Activated T-helper 1 cell treated with anti-CD3 and anti-CD28 coated beads, Interleukin-2, amount 50 U/mL, for 16 hours (primary cell): Measurements from ENCODE around the gene PDE3A.

Source experiments
- DNase-seq, 2 donors: peaks; one replicate each; pipeline ENCODE4 v3.0.0-alpha.2; 2020; ENCODE audit warnings: low read depth in 1 of 2, low spot score in 1 of 2

Gene PDE3A

DNA sequence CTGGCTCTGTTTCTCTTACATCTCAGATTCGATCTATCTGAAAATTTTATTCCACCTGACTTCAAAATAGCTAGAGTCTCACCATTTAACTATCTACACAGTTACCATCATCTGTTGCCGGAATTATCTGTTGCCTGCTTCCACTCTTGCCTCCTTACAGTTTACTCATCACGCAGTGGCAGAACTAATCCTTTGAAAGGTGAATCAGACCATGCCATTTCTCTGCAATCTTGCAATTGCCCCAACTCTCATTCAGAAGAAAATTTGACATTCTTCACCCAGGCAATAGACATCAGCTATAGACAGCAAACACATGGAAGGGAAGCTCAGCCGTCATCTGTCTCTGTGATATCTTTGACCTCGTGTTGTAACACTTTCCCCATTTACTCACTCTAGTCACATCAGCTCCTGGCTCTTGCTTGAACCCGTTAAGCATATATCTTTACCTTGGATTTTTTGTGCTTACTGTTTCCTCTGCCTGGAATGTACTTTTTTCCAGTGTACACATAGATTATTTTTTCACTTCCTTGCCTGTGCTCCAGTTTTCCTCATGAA is 85.5 kb downstream of the PDE3A start:
- no peak for DNase-seq

DNA sequence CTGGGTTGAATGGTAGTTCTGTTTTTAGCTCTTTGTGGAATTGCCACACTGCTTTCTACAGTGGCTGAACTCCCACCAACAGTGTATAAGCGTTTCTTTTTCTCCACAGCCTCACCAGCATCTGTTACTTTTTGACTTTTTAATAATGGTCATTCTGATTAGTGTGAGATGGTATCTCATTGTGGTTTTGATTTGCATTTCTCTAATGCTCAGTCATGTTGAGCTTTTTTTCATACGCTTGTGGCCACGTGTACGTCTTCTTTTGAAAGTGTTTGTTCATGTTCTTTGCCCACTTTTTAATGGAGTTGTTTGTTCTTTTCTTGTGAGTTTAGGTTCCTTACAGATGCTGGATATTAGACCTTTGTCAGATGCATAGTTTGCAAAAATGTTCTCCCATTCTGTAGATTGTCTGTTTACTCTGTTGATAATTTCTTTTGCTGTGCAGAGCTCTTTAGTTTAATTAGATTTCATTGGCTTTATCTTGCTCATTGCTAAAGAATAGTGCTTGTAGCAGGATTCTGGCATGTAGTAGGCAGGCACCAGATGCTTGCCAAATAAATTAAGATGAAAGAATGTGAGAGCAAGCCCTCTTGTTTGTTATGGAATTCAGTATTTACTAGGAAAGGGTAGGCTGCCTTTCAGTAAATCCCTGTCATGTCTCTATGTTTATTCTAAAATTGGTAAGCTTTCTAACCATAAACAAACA is 86.8 kb downstream of the PDE3A start:
- DNase-seq, result no peak

DNA sequence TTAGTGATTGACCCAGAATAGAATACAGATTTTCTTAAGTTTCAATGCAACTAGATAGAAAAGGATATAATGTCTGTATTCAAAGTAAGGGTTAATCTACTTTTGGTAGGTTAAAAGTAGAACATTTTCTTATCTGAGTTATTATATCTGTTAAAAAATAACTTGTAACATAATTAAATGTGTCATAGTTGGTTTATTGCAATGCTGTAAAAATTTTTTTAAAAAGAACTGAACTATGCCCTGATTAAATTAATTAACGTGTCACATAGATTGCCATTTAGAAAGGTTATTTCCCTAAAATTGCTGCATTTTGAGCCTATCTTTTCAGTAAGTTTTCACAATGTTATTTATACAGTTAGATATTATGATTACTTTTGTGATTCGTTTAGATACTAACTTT is 89.2 kb downstream of the PDE3A start:
- DNase-seq, result no peak

DNA sequence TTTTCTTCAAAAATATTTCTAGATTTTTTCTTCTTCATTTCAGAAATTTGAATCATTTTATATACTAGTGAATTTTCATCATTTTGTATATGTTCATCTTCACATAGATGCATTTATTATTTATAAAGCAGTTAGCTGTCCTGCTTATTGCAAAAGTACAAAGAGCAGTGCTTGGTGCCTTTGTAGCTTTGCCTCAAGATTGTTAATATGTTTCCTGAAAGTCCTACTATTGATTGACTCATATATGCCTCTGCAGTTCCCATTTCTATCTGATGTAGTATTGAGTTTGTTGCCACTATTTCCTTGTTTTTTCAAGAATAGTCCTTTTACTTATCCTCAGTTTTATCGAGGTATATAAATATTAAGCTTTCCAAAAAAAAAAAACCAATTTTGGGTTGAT is 89.7 kb downstream of the PDE3A start:
- DNase-seq, result no peak

GRCh38 chr12:20459920-20460319 is 91.6 kb downstream of the PDE3A start:
- DNase-seq, result no peak

- DNase-seq, result no peak
Measured at GRCh38 chr12:20460956-20461355, 92.6 kb downstream of the PDE3A start.

DNA sequence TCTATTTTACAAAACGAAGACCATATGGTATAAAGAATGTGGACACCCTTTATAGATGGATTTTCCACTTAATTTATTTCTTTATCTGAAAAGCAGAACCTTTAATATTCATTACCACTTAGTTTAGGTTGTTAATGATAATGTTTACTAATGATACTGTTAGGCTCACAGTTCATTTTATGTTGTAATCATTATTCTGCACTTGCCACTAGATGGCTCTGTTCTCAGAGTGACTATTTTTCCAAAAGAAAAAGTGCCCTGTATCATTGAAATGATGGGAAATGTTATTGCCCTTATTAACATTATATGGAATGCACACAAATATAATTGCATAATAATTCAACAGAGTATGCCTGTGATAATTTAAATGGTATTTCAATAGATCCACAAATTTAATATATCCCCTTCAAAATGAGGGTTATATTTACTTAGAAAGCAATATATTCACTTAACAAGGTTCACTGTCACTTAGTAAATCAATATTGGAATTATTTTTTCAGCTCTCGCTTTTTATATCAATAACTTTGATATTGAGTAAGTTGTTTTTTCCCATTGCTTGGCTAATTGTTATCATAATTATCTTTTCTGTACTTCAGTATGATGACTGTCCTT is 95.7 kb downstream of the PDE3A start:
- DNase-seq, result no peak

- no peak for DNase-seq
Measured at GRCh38 chr12:20469300-20469699, 101.0 kb downstream of the PDE3A start.

DNA sequence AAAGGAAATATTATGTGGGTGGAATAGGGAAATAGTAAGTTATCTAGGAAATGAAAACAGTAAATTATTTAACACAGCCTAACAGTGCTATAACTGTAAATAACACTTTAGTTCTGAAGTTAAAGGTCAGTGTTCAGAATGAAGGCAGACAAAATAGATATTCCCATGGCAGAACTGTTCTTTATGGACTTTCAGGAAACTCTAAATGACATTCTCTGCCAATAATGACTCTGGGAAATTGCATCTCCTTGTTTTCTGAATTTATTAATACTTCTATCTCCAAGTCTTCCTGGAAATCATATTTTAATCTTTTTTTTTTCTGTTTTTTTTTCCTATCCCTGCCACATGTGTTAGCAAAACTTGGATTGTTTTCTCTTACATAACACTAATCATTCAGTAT is 101.4 kb downstream of the PDE3A start:
- DNase-seq, result no peak

- DNase-seq, result no peak
Measured at GRCh38 chr12:20472102-20472782, 103.9 kb downstream of the PDE3A start.

GRCh38 chr12:20473133-20473532 is 104.8 kb downstream of the PDE3A start:
- no peak for DNase-seq

DNA sequence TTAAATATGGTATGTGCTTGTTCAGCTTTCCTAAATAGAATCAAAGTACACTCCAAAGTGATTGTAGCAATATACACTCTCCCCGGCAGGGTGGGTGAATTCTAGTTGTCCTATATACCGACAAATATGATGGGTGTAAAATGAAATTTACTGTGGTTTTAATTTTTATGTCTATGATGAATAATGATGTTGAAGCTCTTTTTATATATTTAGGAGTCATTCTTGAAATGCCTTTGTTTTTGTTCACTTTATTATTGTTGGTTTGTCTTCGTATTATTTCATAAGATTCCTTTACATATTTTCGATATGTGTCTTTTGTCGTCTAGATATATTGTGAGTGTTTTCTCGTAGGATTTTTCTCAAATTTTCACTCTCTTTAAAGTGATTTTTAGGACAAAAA is 105.7 kb downstream of the PDE3A start:
- no peak for DNase-seq

DNA sequence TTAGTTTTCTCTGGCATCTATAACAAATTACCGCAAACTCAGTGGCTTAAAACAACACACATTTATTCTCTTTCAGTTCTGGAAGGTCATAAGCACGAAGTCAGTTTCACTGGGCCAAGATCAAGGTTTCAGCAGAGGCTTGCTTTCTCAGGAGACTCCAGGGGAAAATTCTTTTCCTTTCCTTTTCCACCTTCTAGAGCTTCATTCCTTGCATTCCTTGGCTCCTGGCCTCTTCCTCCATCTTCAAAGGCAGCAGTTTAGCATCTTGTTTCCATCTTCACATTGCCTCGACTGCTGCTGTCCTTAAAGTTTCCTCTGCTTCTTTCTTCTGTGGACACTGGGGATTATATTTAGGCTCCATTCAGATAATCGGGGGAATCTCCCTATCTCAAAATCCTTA is 106.1 kb downstream of the PDE3A start:
- DNase-seq, result no peak

GRCh38 chr12:20475542-20475941 is 107.2 kb downstream of the PDE3A start:
- no peak for DNase-seq

- DNase-seq, result no peak
Measured at GRCh38 chr12:20476551-20476950, 108.2 kb downstream of the PDE3A start.

DNA sequence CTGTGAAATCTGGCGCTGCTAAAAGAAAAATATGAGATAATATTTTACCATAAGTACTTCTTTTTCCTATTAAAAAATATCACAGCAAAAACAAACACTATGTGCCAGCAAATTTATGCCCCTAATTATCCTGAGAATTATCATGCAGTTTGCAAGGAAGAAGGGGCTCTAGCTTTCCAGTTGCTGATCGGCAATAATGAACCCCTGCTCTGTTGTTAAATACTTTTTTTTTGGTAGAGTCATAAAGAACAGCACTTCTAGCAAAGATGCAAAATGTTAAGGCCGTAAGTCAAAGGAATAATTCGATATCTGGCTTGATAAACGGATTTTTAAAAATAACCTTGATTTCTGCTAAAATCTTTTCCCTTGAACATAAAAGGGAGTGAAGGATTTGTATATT is 108.9 kb downstream of the PDE3A start:
- no peak for DNase-seq

GRCh38 chr12:20477672-20478071 is 109.3 kb downstream of the PDE3A start:
- no peak for DNase-seq

DNA sequence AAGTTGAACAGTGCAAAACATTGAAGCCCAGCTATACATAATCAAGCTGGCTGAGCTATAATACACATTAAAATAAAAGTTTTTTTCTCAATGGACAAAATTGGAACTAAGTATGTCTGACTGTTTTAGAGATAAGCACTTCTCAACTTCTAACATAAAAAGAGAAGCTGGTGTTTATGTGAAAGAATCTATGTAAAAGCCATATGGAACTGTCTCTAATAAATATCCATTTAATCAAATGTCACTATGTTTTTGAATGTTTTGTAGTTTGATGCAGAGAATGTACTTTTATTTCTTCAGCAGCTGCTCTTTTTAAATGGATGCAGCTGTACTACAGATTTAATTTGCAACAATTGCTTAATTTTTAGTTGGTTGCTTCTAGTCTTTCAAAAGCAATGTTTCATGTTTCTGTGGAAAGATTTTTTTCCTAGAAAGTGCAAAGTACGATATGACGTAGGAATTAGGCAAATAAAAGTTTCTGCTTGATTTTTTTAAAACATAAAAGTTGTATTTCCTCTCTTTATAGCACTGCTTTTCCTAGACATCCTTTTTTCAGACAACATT is 114.2 kb downstream of the PDE3A start:
- no peak for DNase-seq

GRCh38 chr12:20483776-20484175 is 115.4 kb downstream of the PDE3A start:
- DNase-seq, result no peak

DNA sequence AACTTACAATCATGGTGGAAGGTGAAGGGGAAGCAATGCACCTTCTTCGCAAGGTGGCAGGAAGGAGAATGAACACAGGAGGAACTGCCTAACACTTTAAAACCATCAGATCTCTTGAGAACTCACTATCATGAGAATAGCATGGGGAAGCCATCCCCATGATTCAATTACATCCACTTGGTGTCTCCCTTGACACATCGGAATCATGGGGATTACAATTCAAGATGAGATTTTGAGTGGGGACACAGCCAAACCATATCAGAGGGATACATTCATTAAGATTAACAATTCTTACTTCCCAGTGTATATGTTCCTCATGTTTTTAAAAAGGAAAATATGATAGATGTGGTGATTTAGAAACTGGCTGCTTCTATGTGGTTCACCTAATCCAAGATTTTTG is 117.9 kb downstream of the PDE3A start:
- DNase-seq, result no peak

GRCh38 chr12:20487519-20487918 is 119.2 kb downstream of the PDE3A start:
- DNase-seq, result no peak

- DNase-seq, result no peak
Measured at GRCh38 chr12:20489645-20490044, 121.3 kb downstream of the PDE3A start.
